ENCODE measurements around the gene TPST1.
"Not testable (repeated sequence)": the region's sequence is repeated elsewhere in the genome, so short reads cannot be mapped to it uniquely, and the experiment has no call there.

TPST1 gene

DNA sequence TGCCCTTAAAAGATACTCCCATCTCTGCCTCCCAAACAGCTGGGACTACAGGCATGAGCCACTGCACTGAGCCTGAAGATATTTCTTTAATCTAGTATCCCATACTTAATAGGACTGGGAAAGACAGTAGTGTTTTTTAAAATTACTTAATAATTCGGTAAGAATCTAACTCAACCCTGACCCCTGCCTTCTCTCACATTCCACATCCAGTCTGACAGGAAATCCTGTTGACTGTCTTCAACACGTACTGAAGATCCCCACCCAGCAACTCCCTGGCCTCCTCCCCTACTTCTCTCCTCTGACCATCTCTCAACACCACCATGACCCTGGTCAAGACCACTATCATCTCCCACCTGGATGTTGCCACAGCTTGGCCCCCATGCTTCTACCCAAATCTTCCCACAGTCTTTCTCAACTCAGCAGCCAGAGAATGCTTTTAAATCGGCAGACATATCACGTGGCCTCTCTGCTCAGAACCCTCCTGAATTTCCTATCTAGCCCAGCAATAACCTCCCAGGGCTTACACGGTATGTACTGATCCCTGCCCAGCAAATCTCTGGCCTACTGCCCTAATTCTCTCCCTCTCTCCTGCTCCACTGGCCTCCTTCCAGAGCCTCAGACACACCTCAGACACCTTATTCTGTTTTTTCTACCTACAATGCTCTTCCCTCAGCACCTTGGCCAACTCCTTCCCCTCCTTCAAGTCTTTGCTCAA lies 180.2 kb downstream of the TPST1 start:
- not testable (repeated sequence) for DNase-seq

DNA sequence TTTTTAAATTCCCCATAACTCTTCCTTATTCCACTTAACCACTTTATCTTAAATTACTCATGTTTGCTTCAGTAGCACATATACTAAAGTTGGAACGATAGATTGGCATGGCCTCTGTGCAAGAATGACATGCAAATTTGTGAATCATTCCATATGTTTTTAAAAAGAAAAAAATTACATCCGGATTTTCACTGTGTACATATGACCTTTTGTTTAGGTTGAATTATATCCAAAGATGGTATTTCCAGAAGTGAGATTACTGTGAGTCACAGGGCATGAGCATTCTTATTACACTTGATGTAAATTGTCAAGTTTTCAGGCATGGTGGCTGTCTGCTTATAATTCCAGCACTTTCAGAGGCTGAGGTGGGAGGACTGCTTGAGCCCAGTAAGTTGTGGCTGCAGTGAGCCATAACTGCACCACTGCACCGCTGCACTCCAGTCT lies 190.0 kb downstream of the TPST1 start:
- DNase-seq = peak; percentile 87

DNA sequence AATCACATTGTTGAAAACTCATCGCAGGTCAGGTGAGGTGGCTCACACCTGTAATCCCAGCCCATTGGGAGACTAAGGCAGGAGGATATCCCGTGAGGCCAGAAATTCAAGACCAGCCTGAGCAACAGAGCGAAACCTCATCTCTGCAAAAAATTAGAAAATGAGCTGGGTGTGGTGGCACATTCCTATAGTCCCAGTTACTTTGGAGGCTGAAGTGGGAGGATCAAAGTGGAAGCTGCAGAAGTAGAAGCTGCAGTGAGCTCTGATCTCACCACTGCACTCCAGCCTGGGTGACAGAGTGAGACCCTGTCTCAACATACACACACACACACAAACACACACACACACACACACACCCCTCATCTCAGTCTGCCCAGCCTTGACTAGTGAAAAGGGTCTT lies 190.9 kb downstream of the TPST1 start:
- DNase-seq = not testable (repeated sequence)

DNA sequence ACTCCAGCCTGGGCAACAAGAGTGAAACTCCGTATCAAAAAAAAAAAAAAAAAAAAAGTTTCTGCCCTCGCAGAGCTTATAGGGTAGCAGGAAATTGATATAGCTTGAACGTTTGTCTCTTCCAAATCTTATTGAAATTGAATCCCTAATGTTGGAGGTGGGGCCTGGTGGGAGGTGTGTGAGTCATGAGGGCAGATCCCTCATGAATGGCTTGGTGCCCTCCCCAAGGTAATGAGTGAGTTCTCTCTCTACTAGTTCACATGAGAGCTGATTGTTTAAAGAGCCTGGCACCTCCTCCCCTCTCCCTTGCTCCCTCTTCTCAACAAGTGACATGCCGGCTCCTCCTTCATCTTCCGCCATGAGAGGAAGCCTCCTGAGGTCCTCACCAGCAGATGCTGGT lies 193.7 kb downstream of the TPST1 start:
- peak; percentile 21 for DNase-seq

DNA sequence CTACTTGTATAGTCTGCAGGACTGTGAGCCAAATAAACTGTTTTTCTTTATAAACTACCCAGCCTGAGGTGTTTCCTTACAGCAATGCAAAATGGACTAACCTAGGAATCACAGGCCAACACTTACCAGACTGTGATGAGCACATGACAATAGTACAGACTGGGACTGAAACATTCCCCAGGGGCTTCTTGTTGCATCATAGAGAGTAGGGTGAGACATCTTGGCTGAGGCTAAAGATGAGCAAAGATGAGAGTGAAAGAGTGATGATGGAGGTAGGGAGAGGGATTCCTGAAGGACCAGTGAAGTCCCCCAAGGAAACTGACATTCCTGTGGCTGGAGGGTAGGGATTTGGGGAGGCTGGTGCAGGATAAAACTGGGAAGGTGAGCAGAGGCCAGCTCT lies 194.4 kb downstream of the TPST1 start:
- peak; percentile 30 for DNase-seq

DNA sequence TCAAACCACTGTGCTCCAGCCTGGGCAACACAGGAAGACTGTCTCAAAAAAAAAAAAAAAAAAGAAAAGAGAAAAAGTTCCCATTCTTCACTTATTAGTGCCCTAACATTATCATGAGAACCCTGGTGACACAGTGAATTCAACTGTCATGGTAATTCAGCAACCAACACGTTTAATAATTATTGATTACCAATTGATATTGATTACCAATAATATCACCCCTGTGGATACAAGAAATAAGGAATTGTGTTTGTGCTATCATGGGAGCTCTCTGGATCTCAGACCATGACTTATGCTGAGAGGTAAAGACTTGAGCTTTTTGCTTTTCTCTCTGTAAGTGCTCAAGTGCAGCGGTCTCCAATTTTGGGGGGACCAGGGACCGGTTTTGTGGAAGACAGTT lies 195.3 kb downstream of the TPST1 start:
- no peak for DNase-seq

DNA sequence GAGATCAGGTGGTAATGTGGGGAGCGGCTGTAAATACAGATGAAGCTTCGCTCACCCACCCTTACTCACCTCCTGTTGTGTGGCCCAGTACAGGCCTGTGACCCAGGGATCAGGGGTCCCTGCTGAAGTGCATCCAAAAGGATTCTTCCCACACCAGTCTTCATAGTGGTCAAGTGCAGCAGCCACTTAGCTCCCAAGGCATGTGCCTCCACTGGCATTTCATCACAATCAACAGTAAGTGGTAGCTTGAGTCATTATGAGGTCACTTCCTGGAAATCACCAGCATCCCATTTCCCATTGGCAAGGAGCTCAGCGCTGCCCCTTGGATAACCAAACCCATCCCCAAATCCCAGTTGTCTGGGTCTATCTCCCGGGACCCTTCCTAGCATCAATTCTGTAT lies 196.0 kb downstream of the TPST1 start:
- DNase-seq = not testable (repeated sequence)

DNA sequence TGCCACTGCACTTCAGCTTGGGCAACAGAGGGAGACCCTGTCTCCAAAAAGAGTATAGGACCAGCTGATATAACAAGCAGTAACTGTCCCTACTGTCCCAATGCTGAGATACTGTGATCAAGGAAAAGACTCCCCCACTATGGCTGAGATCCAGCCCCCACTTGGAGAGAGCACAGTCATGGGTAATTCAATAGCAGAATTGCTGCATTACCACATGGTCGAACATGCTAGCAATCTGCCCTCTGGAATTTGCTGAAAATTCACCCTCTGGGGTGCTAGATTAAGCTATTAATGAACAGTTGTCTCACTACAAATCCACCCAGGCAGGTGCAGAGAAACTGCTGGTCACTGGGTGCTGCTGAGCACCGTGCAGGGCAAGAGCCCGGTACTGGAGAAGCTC lies 196.8 kb downstream of the TPST1 start:
- DNase-seq = not testable (repeated sequence)

DNA sequence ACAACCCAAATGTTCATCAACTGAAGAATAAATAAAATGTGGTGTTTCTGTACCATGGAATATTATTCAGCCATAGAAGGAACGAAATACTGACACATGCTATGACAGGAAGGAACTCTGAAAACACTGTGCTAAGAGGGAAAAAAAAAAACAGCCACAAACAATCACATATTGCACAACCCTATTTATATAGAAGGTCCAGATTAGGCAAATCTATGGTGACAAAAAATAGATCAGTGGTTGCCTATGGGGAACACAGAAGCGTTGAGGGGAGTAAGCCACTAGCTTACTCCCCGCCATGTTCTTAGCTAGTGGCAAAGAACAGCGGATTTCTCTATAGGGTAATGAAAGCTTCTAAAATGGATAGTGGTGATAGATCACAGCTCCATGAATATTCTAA lies 198.4 kb downstream of the TPST1 start:
- no peak for DNase-seq

DNA sequence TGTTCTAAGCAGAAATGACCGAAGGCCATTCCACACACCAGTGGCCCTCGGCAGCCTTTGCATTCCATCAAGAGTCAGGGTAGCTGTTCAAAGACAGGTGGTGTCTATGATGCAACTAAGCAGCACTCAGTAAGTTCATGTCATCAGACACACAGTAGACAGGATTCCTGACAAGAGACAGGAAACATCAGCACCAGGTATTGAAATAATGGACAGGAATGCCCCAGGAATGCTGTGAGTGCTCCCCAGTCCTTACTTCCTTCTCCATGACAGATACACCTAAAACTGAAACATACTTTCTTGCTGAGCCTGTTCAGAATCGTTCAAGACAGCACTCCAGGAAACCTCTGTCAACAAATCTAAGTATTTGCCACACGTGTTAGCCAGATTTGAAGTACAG lies 204.4 kb downstream of the TPST1 start:
- no peak for DNase-seq

Measured in fibroblast of skin of scalp (primary cell).